Adipocyte (in vitro differentiated cells): ENCODE data around the gene ARHGEF19.

Experiments
- DNase-seq: peaks from one replicate; pipeline ENCODE4 v3.0.0-alpha.2; 2015; ENCODE audit warnings: low read depth
- H3K27me3 ChIP-seq: replicated peaks from 2 replicates; pipeline ENCODE4 v1.7.0; 2013; ENCODE audit warnings: mild to moderate bottlenecking, low read length, moderate library complexity; ENCODE audit not compliant: control insufficient read depth, insufficient read depth
- H3K36me3 ChIP-seq: 2 replicates; pipeline ENCODE4 v1.7.0; 2013; ENCODE audit warnings: low read length, mild to moderate bottlenecking, moderate library complexity; ENCODE audit not compliant: control insufficient read depth, insufficient read depth, severe bottlenecking
- H3K4me1 ChIP-seq: 2 replicates; pipeline ENCODE4 v1.7.0; 2013; ENCODE audit warnings: mild to moderate bottlenecking, low read length, moderate library complexity; ENCODE audit not compliant: control insufficient read depth, insufficient read depth
- H3K4me3 ChIP-seq: 2 replicates; pipeline ENCODE4 v1.7.0; 2013; ENCODE audit warnings: mild to moderate bottlenecking, low read length, moderate library complexity
- H3K9ac ChIP-seq: 2 replicates; pipeline ENCODE4 v1.7.0; 2013; ENCODE audit warnings: mild to moderate bottlenecking, low read length, moderate library complexity
- H3K9me3 ChIP-seq: 2 replicates; pipeline ENCODE4 v1.7.0; 2013; ENCODE audit warnings: mild to moderate bottlenecking, low read length, moderate library complexity; ENCODE audit not compliant: control insufficient read depth

Gene ARHGEF19

GRCh38 chr1:16184557-16185303 is 27.7 kb downstream of the ARHGEF19 start:
- peaks cover 37% of the 10 kb centered on the region for H3K4me1 ChIP-seq

GRCh38 chr1:16183765-16184556 is 28.5 kb downstream of the ARHGEF19 start:
- Histone ChIP-seq H3K9ac (no peak overlapping the region), H3K9me3 (no peaks in the 10 kb centered on the region), H3K4me1 (peaks cover 33% of the 10 kb centered on the region), H3K36me3 (no peaks in the 10 kb centered on the region), H3K4me3 (no peak overlapping the region), H3K27me3 (no peaks in the 10 kb centered on the region)
- DNase-seq: no peak

More at GRCh38 chr1:16184557-16185303, 27.7 kb downstream of the ARHGEF19 start:
- Histone ChIP-seq H3K9ac (no peak overlapping the region), H3K36me3 (no peaks in the 10 kb centered on the region), H3K9me3 (no peaks in the 10 kb centered on the region), H3K4me3 (no peak overlapping the region), H3K27me3 (no peaks in the 10 kb centered on the region)
- DNase-seq: no peak

GRCh38 chr1:16183179-16183578 is 29.3 kb downstream of the ARHGEF19 start:
- Histone ChIP-seq H3K27me3 (no peaks in the 10 kb centered on the region), H3K9me3 (no peaks in the 10 kb centered on the region), H3K9ac (no peak overlapping the region), H3K36me3 (no peaks in the 10 kb centered on the region), H3K4me1 (peaks cover 29% of the 10 kb centered on the region), H3K4me3 (no peak overlapping the region)
- DNase-seq: no peak

- Histone ChIP-seq H3K4me1 (peaks cover 25% of the 10 kb centered on the region), H3K9me3 (no peaks in the 10 kb centered on the region)
These were observed 30.3 kb downstream of the ARHGEF19 start for GRCh38 chr1:16181887-16182719.

GRCh38 chr1:16180291-16180824 is 32.1 kb downstream of the ARHGEF19 start:
- no peaks in the 10 kb centered on the region for H3K27me3 ChIP-seq
- no peaks in the 10 kb centered on the region for H3K36me3 ChIP-seq
- peak overlapping the region; percentile 85 for H3K9ac ChIP-seq
- DNase-seq: peak; percentile 26
- no peak overlapping the region for H3K4me3 ChIP-seq
- no peaks in the 10 kb centered on the region for H3K9me3 ChIP-seq
- peaks cover 39% of the 10 kb centered on the region for H3K4me1 ChIP-seq

More at GRCh38 chr1:16181887-16182719, 30.3 kb downstream of the ARHGEF19 start:
- Histone ChIP-seq H3K4me3 (peak overlapping the region; percentile 35), H3K27me3 (no peaks in the 10 kb centered on the region), H3K36me3 (no peaks in the 10 kb centered on the region), H3K9ac (peak overlapping the region; percentile 85)
- peak; percentile 95 for DNase-seq

- Histone ChIP-seq H3K27me3 (no peaks in the 10 kb centered on the region), H3K4me1 (peaks cover 51% of the 10 kb centered on the region), H3K9me3 (no peaks in the 10 kb centered on the region), H3K36me3 (no peaks in the 10 kb centered on the region), H3K4me3 (no peak overlapping the region), H3K9ac (no peak overlapping the region)
- no peak for DNase-seq
These were observed 33.6 kb downstream of the ARHGEF19 start for GRCh38 chr1:16178596-16179497.

- Histone ChIP-seq H3K27me3 (no peaks in the 10 kb centered on the region), H3K4me1 (peaks cover 56% of the 10 kb centered on the region)
These were observed 35.1 kb downstream of the ARHGEF19 start for GRCh38 chr1:16177306-16177705.

GRCh38 chr1:16176653-16177052 is 35.8 kb downstream of the ARHGEF19 start:
- Histone ChIP-seq H3K36me3 (no peaks in the 10 kb centered on the region), H3K9ac (peak overlapping the region; percentile 76), H3K9me3 (no peaks in the 10 kb centered on the region), H3K27me3 (no peaks in the 10 kb centered on the region), H3K4me1 (peaks cover 49% of the 10 kb centered on the region), H3K4me3 (no peak overlapping the region)
- no peak for DNase-seq

More at GRCh38 chr1:16177306-16177705, 35.1 kb downstream of the ARHGEF19 start:
- Histone ChIP-seq H3K4me3 (no peak overlapping the region), H3K9ac (no peak overlapping the region), H3K9me3 (no peaks in the 10 kb centered on the region), H3K36me3 (no peaks in the 10 kb centered on the region)
- no peak for DNase-seq

- Histone ChIP-seq H3K27me3 (no peaks in the 10 kb centered on the region), H3K4me3 (no peak overlapping the region), H3K4me1 (peaks cover 41% of the 10 kb centered on the region), H3K9ac (peak overlapping the region; percentile 76), H3K36me3 (no peaks in the 10 kb centered on the region), H3K9me3 (no peaks in the 10 kb centered on the region)
- DNase-seq: peak; percentile 97
These were observed 36.6 kb downstream of the ARHGEF19 start for GRCh38 chr1:16175610-16176553.
